ENCODE measurements around the gene DNAH17.

DNA sequence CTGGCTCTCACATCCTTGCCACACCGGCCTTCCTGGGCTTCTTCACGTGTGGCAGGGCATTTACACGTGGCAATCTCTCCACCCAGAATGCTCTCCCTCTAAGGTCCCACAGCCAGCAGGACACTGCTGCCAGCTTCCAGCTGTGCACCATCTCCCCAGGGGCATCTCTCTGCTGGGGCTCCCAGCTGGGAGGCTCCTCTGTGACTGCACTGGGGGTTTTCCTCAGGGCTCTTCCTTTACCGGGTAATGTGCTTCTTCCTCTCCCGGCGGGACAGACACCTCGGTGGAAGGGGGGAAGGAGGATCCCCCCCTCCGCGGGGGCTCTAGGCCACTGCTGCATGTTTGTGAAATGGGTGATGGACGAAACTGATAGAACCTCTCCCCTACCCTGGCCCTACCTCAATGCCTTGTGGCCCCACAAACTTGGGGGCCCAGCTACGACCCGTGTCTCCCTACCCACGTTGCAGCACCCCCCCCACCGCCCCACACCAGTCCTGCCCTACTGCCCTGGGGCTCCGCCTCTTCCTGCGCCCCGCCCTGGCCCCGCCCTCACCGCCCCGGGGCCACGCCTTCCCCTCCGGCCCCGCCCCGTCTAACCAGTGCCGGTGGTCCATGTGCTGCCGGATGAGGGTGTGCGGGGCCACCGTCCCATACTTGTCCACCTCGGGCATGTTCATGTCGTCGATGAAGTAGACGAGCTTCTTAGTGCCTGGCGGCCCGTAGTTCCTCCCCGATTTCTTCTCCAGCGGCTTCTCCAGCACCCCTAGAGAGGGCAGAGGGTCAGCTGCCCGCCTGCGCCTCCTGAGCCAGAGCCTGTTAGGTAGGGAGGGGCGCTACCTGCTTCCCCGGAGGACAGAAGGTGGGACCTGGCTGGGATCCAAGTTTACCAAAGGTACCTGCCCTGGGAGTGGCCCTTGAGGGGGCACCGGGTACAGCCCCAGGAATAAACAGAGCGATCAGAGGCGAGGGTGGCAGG lies 92.6 kb downstream of the DNAH17 start:
- no peak for TF ChIP-seq EZH2 (IDR thresholded peaks at IDR 0.05; ENCODE audit: low read depth)
- TF ChIP-seq, protein P1, sequence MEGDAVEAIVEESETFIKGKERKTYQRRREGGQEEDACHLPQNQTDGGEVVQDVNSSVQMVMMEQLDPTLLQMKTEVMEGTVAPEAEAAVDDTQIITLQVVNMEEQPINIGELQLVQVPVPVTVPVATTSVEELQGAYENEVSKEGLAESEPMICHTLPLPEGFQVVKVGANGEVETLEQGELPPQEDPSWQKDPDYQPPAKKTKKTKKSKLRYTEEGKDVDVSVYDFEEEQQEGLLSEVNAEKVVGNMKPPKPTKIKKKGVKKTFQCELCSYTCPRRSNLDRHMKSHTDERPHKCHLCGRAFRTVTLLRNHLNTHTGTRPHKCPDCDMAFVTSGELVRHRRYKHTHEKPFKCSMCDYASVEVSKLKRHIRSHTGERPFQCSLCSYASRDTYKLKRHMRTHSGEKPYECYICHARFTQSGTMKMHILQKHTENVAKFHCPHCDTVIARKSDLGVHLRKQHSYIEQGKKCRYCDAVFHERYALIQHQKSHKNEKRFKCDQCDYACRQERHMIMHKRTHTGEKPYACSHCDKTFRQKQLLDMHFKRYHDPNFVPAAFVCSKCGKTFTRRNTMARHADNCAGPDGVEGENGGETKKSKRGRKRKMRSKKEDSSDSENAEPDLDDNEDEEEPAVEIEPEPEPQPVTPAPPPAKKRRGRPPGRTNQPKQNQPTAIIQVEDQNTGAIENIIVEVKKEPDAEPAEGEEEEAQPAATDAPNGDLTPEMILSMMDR (conservative IDR thresholded peaks at IDR 0.05), result no peak
